Measurements from ENCODE around the gene CPM. TPM values are rescaled to one million over a fixed set of nuclear protein-coding genes. Genes with fewer than 3 reads are reported as not detected.

Gene CPM
- 0.34 TPM in 1 of 2 replicates, not detected in the other for total RNA-seq (2014; rRNA removed; shearing (Covaris generic))

DNA sequence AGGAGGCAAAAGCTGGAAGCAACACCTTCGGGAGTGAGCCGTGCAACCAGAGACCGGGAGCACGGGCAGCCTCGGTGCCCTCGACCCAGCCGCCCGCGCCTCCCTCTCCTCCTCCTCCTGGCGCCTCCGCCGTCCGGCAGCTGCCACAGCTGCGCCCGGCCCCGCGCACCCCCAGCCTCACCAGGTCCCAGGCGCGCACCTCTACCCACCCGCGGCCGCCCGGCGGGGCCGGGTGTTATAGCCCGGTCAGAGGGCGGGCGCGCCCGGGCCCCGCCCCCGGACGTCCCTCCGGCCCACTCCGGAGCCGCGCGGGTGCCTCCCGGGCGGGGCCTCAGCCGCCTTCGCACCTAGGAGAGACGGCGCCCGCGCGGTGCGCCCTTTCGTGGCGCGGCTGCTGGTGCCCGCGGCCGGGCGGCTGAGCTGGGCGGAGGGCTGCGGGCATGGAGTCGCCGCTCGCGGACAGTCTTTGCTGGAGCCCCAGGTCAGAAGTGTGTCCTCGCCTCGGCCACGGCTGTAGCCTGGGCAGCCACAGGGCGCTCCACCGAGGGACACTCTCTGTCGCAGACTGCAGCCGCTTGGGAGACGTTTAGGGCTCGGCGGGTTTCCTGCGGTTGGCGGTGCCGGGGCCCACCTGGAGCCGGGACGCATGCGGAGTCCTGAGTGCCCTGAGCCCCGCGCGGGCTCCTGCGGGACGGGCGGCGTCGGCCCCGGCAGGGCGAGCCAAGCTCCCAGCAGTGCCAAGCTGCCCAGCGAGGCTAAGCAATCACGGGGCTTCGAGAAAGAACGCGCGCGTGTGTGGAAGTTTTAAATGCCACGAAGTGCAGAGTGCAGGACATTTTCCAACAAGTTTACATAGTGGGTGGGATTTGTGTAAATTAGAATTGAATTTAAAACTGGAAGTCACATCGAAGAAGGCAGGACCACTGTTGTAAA, at the start of gene CPM:
Gene CPM, minus strand, starts transcription at position 211 of the 933 bp plus-strand sequence. CDS start 334 bp downstream, outside the sequence.
- DNase-seq (ENCODE audit: low spot score), result peak; percentile 11

DNA sequence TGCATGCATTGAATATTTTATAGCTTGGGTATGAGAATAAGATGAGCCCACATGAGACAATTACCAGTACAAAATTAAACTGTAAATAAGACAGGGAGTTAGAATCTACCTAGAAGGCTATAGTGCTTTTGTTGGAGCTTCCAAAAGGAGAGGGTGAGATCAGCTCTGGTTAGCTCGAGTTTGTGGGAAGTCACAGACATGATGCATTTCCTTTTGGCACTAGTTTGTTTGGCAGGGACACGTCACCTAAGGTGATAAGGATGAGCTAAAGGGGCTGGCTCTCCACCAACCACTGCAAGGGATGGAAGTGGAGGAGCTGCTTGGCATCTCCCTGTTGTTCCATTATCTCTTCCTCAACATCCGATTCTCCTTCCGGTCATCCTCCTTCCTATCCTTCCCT, 48.5 kb upstream of the CPM start:
- DNase-seq (ENCODE audit: low spot score), result no peak

- DNase-seq (ENCODE audit: low spot score), result no peak
These were observed 47.7 kb upstream of the CPM start for GRCh38 chr12:68980476-68981212.

- no peak for DNase-seq (ENCODE audit: low spot score)
These were observed 45.7 kb upstream of the CPM start for GRCh38 chr12:68978678-68979077.

- no peak for DNase-seq (ENCODE audit: low spot score)
These were observed 45.1 kb upstream of the CPM start for GRCh38 chr12:68977909-68978610.

DNA sequence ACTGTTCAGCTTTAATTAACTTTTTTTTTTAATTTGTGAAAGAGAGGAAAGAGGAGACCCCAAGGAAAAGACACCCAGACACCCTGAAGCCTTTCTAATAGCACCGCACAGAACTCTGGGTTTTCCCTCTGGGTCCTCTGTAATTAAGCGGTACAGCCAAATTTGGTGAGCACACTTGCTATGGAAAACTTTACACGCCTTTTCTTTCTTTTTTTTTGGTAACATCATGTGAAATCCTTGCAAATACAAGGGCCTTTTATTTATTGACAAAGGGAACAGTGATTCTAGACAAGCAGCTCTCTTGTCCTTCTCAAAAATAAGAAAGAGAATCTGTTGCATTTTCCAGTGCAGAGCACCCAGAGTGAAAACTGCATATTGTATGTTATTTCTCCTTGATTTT, 44.4 kb upstream of the CPM start:
- DNase-seq (ENCODE audit: low spot score), result no peak

DNA sequence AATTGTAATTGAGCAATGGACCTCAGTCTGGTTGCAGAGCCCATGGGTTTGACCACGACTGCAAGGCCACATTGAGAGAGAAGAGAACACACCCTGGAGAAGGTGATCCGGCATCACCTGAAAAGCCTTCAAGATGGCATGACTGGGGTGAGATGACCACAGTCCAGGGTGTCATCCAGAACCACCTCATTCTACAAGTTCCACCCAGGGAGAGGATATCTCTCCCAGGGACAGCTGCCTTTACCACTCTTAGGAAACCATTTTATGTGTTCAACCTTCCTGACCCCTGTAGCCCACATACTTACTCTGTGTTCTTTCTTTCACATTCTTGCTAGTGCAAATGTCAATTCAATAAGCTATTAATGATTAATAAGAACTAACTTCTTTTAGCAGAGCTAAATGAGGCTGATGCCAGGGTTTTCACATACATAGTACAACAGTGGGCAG, 43.4 kb upstream of the CPM start:
- no peak for DNase-seq (ENCODE audit: low spot score)

- no peak for DNase-seq (ENCODE audit: low spot score)
These were observed 42.8 kb upstream of the CPM start for GRCh38 chr12:68975811-68976210.

- no peak for DNase-seq (ENCODE audit: low spot score)
These were observed 39.6 kb upstream of the CPM start for GRCh38 chr12:68972595-68972994.

DNA sequence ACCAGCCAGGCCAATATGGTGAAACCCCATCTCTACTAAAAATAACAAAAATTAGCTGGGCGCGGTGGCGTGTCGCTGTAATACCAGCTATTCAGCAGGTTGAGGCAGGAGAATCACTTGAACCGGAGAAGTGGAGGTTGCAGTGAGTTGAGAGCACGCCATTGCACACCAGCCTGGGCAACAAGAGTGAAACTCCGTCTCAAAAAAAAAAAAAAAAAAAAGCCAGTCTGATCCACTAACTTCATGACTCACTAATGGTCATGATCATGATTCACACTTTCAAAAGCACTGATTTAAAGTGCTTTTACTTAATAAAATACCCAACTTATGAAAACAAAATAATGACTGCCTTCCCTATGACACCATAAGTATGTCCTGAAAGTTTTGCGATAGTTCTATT, 38.4 kb upstream of the CPM start:
- no peak for DNase-seq (ENCODE audit: low spot score)

DNA sequence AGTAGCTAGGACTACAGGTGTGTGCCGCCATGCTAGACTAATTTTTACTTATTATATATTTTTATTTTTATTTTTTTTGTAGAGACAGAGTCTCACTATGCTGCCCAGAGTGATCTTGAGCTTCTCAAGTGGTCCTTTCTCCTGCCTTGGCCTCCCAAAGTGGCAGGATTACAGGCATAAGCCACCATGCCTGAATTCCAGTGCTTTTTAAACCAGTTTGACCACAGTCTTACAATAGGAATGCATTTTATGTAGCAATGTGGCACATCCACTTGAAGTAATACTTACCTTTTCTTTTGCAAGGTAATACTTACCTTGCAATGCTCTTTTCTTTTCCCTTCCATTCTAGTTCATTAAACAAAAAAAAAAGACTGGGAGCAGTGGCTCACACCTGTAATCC, 38.0 kb upstream of the CPM start:
- DNase-seq (ENCODE audit: low spot score), result no peak

DNA sequence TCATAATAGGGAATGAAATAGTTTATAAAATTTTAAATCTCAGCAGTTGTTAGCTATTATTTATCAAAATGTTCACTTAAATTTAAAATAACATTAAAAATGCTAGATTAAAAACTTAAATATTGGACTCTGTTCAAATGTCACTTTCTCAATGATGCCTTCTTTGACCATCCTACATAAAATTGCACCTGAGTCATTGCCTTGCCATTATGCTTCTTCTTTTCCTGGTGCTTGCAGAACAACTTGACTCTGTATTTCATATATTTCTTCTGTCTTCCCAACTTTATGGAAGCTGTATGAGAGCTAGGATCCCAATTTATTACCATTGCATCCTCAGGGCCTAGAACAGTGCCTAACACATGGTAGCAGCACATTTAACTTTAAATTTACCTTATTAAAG, 37.3 kb upstream of the CPM start:
- DNase-seq (ENCODE audit: low spot score), result no peak

- no peak for DNase-seq (ENCODE audit: low spot score)
These were observed 34.1 kb upstream of the CPM start for GRCh38 chr12:68967046-68967445.

- no peak for DNase-seq (ENCODE audit: low spot score)
These were observed 31.1 kb upstream of the CPM start for GRCh38 chr12:68963856-68964745.

- no peak for DNase-seq (ENCODE audit: low spot score)
These were observed 30.2 kb upstream of the CPM start for GRCh38 chr12:68962877-68963855.

DNA sequence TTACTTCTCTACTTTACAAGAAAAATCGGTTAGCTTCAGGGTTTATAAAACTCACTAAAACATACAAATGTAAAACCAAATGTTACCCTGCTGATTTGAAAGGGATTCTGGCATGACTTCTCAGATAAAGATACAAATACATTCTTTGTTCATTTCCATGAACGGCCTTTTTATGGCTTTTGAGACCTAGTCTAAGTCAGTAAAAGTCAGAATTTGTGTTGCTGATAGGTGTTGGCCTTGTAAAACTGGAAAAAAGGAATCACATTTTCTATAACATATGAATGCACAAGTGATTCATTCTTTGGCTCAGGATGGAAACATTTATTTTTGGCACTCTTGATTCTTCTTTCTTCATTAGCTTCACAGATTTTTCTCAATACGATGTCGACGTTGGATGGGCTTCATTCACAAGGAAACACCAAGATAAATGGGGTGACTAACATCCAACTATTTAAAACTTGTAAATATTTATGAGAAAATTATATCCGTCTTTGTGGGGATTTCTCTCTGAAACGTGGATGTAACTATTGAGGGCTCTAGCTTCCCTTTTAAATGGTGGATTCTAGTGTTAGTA, 27.0 kb upstream of the CPM start:
- no peak for DNase-seq (ENCODE audit: low spot score)

GRCh38 chr12:68959143-68959858, 26.3 kb upstream of the CPM start:
- DNase-seq (ENCODE audit: low spot score), result no peak

DNA sequence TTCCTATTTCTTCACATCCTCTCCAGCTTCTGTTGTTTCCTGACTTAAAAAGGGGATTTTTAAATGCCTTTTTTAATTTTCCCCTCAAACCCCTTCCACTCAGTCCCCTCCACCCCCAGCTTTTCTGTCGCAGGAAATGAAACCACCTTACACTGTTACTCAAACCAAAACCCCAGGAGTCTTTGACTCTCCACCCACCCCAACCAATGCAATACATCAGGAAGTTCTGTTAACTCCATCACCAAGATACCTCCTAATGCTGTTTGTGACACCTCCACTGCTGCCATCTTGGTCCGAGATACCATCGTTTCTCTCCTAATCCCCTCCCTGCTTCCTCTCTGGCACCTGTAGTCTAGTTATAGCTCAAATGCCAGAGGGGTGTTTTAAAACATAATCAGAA, 25.4 kb upstream of the CPM start:
- DNase-seq (ENCODE audit: low spot score), result no peak

DNA sequence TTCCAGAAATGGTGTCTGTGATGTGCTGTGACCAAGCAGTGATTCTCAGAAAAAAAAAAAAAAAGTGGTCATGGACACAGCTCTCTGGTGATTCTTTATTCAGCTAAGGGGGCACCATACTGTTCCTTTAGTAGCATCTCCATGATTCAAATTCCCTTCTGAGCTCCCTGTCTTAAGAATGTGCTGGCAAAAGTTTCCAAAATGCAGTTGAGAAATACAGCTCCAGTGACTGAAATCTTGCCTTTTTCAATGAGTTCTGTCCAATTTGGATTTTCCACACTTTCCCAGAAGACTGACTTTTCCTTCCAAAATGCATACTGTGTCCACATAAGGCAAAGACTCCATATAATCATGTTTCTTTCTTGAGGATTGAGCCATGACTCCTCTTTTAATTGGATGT, 24.3 kb upstream of the CPM start:
- DNase-seq (ENCODE audit: low spot score), result no peak

Measured in HT-29 (cell line).